ENCODE measurements around the gene NAV2. TPM values are rescaled to one million over a fixed set of nuclear protein-coding genes. Genes with fewer than 3 reads are reported as not detected.

The NAV2 gene
- total RNA-seq, 1 donor from 2014 or later, result 0.39 TPM

DNA sequence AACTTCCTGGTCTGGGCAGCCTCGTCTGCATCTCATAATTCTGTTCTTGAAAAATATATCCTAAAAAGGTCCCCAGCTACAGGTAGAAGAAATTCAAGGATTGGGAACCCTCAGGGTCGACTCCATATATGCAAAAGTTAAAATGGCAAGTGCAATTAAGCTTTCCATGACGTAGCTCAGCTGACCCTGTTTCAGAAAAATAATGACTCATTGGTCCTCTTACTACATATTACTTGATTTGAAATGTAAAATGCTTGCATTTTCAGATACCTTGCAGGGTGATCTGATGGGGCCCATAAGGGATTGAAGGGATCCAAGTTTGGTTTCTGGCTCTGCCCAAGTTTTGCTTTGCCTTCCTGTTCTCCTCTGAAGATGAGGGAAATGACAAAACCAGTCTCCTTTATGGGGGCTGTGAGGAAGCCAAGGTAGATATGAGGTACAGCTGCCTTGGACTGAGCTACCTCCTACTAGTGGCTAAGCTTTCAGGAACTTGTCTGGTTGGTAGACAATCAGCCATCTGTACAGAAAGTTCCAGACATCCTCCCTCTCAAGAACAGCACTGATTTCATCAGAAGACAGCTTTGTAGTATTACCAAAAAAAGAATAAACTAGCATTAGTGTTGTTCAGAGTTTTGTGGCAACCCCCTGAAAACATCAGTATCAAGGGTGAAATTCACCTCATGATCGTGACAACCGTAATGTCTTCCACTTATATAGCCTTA lies 270.3 kb downstream of the NAV2 start:
- no peak for DNase-seq (ENCODE audit: low spot score)
- intact Hi-C loops (cut with micrococcal nuclease), result no loop called here
- Mint-ChIP-seq H3K27ac (no peak overlapping the region), H3K4me1 (ENCODE audit: low read depth) (peaks cover 10% of the 10 kb centered on the region), H3K9me3 (no peaks in the 10 kb centered on the region), H3K4me3 (ENCODE audit: low read depth) (no peak overlapping the region), H3K27me3 (ENCODE audit: low read depth) (no peaks in the 10 kb centered on the region), H3K36me3 (ENCODE audit: low read depth) (no peaks in the 10 kb centered on the region)

DNA sequence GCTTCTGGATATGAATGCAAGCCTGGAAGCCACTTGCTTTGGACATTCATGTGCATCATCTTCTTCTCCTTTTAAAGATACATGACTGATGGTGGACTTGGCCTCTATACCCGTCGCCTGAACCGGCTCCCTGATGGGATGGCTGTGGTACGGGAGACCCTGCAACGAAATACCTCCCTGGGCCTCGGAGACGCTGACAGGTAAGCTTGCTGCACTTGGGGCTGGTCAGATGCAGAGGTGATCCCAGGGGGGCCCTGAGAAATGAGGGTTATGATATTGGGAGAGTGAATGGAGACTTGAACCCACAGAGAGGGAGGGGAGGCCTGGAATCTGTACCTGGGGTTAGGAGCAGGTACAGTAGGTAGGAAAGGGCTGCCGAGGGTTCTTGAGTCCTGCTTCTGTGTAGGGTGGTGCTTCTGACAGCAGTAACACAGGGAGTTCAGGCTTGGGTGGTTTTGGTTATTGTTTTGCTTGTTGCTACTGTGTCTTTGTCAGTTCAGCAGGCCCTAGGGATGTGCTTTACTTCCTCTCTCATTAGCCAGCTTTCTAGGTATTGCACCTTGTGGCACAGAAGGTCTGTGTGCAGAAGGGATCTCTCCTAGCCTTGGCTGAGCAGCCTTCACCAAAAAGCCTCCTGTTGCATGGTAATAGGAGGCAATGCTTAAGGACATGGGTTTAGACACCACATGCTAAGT lies 271.6 kb downstream of the NAV2 start:
- intact Hi-C loops (cut with micrococcal nuclease), result no loop called here
- Mint-ChIP-seq H3K9me3 (no peaks in the 10 kb centered on the region), H3K27me3 (ENCODE audit: low read depth) (peaks cover 2% of the 10 kb centered on the region)

DNA sequence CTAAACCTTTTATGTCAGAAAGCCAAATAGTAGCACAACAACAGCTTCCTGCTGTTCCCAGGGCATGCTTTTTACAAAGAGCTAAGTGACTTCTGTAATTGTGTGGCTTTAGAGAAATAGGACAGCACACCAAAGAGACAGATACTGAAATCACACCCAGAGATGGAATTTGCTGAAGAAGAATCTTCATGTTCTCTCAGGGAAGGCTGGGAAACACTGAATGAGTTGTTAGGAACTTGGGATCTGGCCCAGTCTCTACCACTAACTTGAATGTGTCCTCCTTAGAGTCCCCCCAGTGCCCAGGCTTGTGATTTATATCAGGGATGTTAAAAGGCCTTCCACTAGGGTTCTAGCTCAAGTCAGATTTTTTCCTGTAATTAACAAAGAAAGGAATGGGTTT lies 272.5 kb downstream of the NAV2 start:
- Mint-ChIP-seq H3K4me1 (ENCODE audit: low read depth) (no peaks in the 10 kb centered on the region), H3K4me3 (ENCODE audit: low read depth) (no peak overlapping the region), H3K36me3 (ENCODE audit: low read depth) (no peaks in the 10 kb centered on the region), H3K27me3 (ENCODE audit: low read depth) (peaks cover 2% of the 10 kb centered on the region), H3K27ac (no peak overlapping the region), H3K9me3 (no peaks in the 10 kb centered on the region)
- intact Hi-C loops (cut with micrococcal nuclease), result no loop called here
- DNase-seq (ENCODE audit: low spot score), result no peak

More for the DNA sequence above, 271.6 kb downstream of the NAV2 start:
- DNase-seq (ENCODE audit: low spot score), result no peak
- no peak overlapping the region for H3K27ac Mint-ChIP-seq
- H3K36me3 Mint-ChIP-seq (ENCODE audit: low read depth), result no peaks in the 10 kb centered on the region
- H3K4me3 Mint-ChIP-seq (ENCODE audit: low read depth), result no peak overlapping the region
- H3K4me1 Mint-ChIP-seq (ENCODE audit: low read depth), result peaks cover 2% of the 10 kb centered on the region

DNA sequence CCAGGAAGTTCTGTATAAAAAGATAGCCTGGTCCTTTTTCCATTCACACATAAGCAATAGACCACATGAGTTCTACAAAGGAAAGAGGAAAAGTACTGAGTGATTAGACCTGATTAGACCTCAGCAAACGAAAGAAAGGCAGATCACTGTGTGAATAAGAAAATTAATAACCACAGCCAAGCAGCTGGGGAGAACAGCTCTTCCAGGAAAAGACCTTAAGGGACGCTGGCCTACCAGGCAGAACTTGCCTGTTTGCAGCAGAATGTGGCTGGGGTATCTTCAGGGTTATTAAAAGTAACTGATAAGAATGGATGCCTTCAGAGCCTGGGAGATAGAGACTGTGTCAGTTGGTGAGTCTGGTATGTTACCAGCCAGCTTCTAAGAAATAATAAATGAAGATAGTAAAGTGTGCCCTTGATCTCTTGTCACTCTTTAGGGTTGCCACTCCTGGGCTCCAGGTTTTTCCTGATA lies 274.7 kb downstream of the NAV2 start:
- H3K36me3 Mint-ChIP-seq (ENCODE audit: low read depth), result no peaks in the 10 kb centered on the region
- no peak overlapping the region for H3K4me3 Mint-ChIP-seq (ENCODE audit: low read depth)
- no peaks in the 10 kb centered on the region for H3K4me1 Mint-ChIP-seq (ENCODE audit: low read depth)
- DNase-seq (ENCODE audit: low spot score), result no peak
- H3K27me3 Mint-ChIP-seq (ENCODE audit: low read depth), result peaks cover 3% of the 10 kb centered on the region
- H3K27ac Mint-ChIP-seq, result no peak overlapping the region
- no peaks in the 10 kb centered on the region for H3K9me3 Mint-ChIP-seq
- intact Hi-C loops (cut with micrococcal nuclease), result no loop called here

DNA sequence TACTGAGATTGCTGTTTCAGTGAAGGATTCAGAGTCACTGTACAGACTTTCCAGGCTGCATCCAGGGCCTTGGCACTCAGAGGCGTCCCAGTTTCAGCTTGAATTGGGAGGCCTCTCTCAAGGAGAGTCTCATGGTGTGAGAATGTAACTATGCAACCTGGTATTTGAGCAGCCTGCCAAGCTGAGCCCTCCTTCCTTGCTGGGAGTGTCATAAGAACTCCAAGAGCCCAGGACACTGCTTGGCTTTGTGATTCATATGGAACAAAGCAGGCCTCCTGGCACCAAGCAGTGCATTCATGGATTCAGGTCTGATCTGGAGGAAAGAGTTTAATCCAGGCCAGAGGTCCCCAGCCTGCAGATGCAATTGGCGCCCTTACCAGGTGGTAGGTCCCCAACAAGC lies 276.0 kb downstream of the NAV2 start:
- Mint-ChIP-seq H3K36me3 (ENCODE audit: low read depth) (no peaks in the 10 kb centered on the region), H3K27me3 (ENCODE audit: low read depth) (peaks cover 3% of the 10 kb centered on the region), H3K9me3 (no peaks in the 10 kb centered on the region), H3K4me3 (ENCODE audit: low read depth) (no peak overlapping the region), H3K4me1 (ENCODE audit: low read depth) (no peaks in the 10 kb centered on the region), H3K27ac (no peak overlapping the region)
- intact Hi-C loops (cut with micrococcal nuclease), result no loop called here
- no peak for DNase-seq (ENCODE audit: low spot score)

DNA sequence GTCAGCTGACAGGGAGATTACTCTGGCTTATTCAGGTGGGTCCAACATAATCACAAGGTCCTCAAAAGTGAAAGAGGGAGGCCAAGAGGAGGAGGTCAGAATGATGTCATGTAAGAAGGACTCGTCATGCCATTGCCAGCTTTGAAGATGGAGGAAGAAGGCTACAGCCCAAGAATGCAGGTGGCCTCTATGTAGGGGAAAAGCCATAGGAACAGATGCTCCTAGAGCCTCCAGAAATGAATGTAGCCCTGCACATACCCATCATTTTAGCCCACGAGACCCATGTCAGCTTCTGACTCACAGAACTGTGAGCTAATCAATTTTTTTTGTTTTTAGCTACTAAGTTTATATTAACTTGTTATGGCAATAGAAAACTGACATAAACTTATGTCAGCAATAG lies 276.6 kb downstream of the NAV2 start:
- Mint-ChIP-seq H3K36me3 (ENCODE audit: low read depth) (no peaks in the 10 kb centered on the region), H3K27me3 (ENCODE audit: low read depth) (peaks cover 3% of the 10 kb centered on the region), H3K9me3 (no peaks in the 10 kb centered on the region), H3K4me3 (ENCODE audit: low read depth) (no peak overlapping the region), H3K4me1 (ENCODE audit: low read depth) (no peaks in the 10 kb centered on the region), H3K27ac (no peak overlapping the region)
- no peak for DNase-seq (ENCODE audit: low spot score)
- intact Hi-C loops (cut with micrococcal nuclease), result no loop called here

DNA sequence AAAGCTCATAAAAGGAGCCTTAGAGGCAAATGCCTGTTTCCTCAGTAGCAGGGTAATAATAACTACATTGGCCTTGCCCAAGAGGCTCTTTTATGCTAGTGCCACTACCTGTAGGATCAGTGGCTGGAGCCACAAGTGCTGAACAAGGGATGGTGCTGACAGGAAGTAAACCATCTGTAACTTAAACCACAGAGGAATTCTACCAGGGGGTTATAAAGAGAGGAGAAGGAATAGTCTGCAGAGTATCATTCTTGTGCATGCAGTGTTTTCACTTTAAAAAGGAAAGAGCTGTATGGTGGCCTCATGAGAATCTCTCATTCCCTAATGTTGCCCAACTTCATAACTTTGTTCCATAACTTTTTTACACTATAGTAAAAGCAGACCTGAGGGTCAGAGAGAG lies 279.5 kb downstream of the NAV2 start:
- Mint-ChIP-seq H3K27ac (no peak overlapping the region), H3K4me3 (ENCODE audit: low read depth) (no peak overlapping the region)
- intact Hi-C loops (cut with micrococcal nuclease), result no loop called here

DNA sequence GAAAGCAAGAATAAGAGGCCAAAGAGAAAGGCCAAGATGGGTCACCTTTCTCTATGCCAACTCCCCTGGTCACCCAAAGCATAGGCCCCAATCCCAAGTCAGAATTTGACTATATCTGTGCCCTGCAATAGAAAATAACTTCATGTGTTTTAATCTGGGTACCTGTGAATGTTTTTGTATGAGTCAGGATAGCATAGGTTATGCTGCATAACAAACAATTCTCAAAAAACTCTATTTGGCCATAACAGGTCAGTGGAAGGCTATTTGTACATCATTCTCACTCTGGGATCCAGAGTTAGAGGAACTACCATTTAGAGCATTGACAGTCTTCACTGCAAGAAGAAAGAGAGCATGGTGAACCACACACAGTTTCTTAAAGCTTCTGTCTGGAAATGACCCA lies 280.4 kb downstream of the NAV2 start:
- intact Hi-C loops (cut with micrococcal nuclease), result no loop called here
- H3K4me3 Mint-ChIP-seq (ENCODE audit: low read depth), result no peak overlapping the region
- H3K27ac Mint-ChIP-seq, result no peak overlapping the region
- DNase-seq (ENCODE audit: low spot score), result no peak
- H3K27me3 Mint-ChIP-seq (ENCODE audit: low read depth), result peaks cover 3% of the 10 kb centered on the region
- H3K4me1 Mint-ChIP-seq (ENCODE audit: low read depth), result no peaks in the 10 kb centered on the region
- H3K36me3 Mint-ChIP-seq (ENCODE audit: low read depth), result no peaks in the 10 kb centered on the region
- no peaks in the 10 kb centered on the region for H3K9me3 Mint-ChIP-seq

More for the DNA sequence above, 279.5 kb downstream of the NAV2 start:
- Mint-ChIP-seq H3K36me3 (ENCODE audit: low read depth) (no peaks in the 10 kb centered on the region), H3K27me3 (ENCODE audit: low read depth) (peaks cover 3% of the 10 kb centered on the region), H3K4me1 (ENCODE audit: low read depth) (no peaks in the 10 kb centered on the region), H3K9me3 (no peaks in the 10 kb centered on the region)
- DNase-seq (ENCODE audit: low spot score), result no peak

DNA sequence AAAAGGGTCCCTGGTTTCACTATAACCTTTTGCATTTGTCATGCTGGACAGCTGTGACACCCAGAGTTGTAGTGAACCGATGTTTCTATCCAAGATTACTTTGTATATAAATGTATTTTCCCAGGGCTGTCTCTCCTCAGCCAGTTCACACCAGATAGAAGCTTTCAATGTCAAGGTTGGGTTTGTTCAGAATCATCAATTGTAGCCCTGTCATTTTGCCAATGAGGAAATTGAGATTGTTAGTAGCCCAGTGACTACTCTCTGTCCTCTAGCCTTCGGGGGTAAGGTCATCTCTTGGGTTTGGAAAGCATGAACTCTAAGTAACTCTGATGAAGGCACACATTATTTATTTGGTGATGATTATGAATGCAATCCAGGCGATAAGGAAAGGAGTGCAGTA lies 282.0 kb downstream of the NAV2 start:
- Mint-ChIP-seq H3K27ac (no peak overlapping the region), H3K9me3 (no peaks in the 10 kb centered on the region), H3K4me1 (ENCODE audit: low read depth) (no peaks in the 10 kb centered on the region), H3K27me3 (ENCODE audit: low read depth) (peaks cover 2% of the 10 kb centered on the region), H3K36me3 (ENCODE audit: low read depth) (no peaks in the 10 kb centered on the region), H3K4me3 (ENCODE audit: low read depth) (no peak overlapping the region)
- intact Hi-C loops (cut with micrococcal nuclease), result no loop called here
- no peak for DNase-seq (ENCODE audit: low spot score)

DNA sequence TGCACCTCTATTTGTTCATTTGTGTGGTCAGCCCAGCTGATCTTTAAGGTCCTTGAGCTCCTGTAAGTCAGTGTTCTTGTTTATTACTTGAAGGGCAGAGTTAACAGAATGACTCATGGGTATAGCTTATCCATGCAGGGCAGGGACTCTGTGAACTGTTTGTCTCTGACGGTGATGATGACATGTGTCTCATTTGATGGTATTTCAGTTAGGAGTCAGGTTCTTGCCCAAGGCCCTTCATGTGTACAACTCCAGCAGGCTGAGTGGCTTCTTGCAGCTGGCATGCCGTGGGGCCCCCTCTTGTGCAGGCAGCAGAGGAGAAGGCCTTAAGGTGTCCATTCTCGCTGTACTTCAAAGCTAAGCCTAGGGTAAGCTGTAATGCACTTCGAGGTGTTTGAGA lies 282.5 kb downstream of the NAV2 start:
- no peaks in the 10 kb centered on the region for H3K4me1 Mint-ChIP-seq (ENCODE audit: low read depth)
- no peak overlapping the region for H3K4me3 Mint-ChIP-seq (ENCODE audit: low read depth)
- H3K27ac Mint-ChIP-seq, result no peak overlapping the region
- no peaks in the 10 kb centered on the region for H3K36me3 Mint-ChIP-seq (ENCODE audit: low read depth)
- intact Hi-C loops (cut with micrococcal nuclease), result no loop called here
- no peak for DNase-seq (ENCODE audit: low spot score)
- peaks cover 2% of the 10 kb centered on the region for H3K27me3 Mint-ChIP-seq (ENCODE audit: low read depth)
- H3K9me3 Mint-ChIP-seq, result no peaks in the 10 kb centered on the region

DNA sequence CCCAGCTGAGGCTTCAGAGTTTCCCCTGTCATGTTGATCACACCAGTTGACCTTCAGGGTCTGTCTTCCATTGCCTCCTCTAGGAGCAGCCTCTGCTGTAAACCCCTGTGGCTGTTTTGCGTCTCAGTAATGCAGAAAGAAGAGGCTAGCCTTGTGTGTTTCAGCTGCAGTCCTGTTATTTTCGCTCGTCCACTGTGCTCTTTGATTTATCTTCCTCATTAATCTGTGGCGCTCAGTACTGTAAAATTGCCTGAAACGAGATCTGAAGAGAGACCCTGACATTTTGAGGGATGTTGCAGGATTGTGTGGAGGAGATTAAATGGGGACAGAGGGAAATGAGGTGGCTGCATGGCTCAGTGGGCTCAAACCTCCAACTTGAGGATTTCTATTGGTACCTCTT lies 283.9 kb downstream of the NAV2 start:
- no peak for DNase-seq (ENCODE audit: low spot score)
- Mint-ChIP-seq H3K27me3 (ENCODE audit: low read depth) (peaks cover 2% of the 10 kb centered on the region), H3K9me3 (no peaks in the 10 kb centered on the region), H3K4me3 (ENCODE audit: low read depth) (no peak overlapping the region), H3K36me3 (ENCODE audit: low read depth) (no peaks in the 10 kb centered on the region), H3K27ac (no peak overlapping the region), H3K4me1 (ENCODE audit: low read depth) (no peaks in the 10 kb centered on the region)
- intact Hi-C loops (cut with micrococcal nuclease), result no loop called here

DNA sequence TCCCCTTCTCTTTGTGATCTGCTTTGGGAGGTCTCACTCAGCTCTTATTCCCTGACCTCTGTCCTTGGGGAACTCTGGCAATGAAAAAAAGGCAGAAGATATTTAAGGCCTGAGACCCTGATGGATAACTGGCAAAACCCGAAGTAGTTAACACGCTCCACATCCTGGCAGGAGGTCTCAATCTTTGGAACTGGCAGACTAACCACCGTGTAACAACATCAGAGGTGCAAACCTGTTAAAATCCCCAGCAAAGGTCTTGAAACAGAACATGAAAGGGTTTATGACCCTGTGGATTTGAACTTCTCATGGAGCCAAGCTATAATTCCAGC lies 287.3 kb downstream of the NAV2 start:
- H3K4me3 Mint-ChIP-seq (ENCODE audit: low read depth), result no peak overlapping the region
- DNase-seq (ENCODE audit: low spot score), result no peak
- no peaks in the 10 kb centered on the region for H3K27me3 Mint-ChIP-seq (ENCODE audit: low read depth)
- H3K9me3 Mint-ChIP-seq, result no peaks in the 10 kb centered on the region
- H3K27ac Mint-ChIP-seq, result no peak overlapping the region
- no peaks in the 10 kb centered on the region for H3K36me3 Mint-ChIP-seq (ENCODE audit: low read depth)
- no peaks in the 10 kb centered on the region for H3K4me1 Mint-ChIP-seq (ENCODE audit: low read depth)
- intact Hi-C loops (cut with micrococcal nuclease), result no loop called here

DNA sequence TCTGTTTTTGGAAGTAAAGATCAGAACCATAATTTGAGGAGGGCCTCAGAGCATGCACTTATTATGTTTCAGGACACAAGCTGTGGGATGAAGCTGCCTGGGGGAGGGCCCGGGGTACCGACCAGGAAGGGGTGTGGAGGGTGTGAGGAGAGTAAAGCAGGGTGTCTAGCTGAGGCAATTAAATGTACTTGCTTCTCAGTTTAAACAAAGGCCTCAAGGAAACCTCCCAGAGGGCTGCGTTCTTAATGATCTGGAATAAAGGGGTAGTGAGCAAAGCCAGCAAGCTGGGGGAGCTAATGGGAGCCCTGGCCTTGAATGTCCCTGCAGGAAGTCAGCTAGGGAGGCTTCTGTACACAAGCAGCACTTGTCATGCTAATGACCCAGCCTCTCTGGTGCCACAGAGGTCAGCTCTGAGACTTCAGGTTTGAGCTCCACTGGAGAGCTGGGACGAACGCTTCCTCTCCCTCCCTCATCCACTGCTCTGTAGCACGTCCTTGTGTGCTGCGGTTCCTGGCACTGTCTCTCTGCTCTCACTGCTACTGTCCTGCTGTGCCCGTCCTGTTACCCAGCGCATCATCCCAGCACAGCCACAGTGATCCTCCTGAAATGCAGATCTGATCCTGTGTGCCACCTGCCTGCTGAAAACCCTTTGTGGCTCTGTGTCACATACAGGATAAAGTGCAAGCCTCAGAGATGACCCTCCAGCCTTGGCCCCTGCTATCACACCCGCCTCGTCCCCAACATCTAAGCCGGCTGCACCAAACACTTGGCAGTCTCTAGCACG lies 287.9 kb downstream of the NAV2 start:
- Mint-ChIP-seq H3K27ac (no peak overlapping the region), H3K4me3 (ENCODE audit: low read depth) (no peak overlapping the region), H3K27me3 (ENCODE audit: low read depth) (no peaks in the 10 kb centered on the region), H3K36me3 (ENCODE audit: low read depth) (no peaks in the 10 kb centered on the region), H3K4me1 (ENCODE audit: low read depth) (no peaks in the 10 kb centered on the region), H3K9me3 (no peaks in the 10 kb centered on the region)
- no peak for DNase-seq (ENCODE audit: low spot score)
- intact Hi-C loops (cut with micrococcal nuclease), result no loop called here
